Mesenchymal stem cell (in vitro differentiated cells and primary cell): ENCODE results near the gene PLK4.

Source experiments
- DNase-seq: peaks from one replicate; pipeline ENCODE4 v3.0.0-alpha.2; 2013
- H2AFZ ChIP-seq: one replicate; pipeline ENCODE4 v1.6.1; 2013; ENCODE audit warnings: low read depth, mild to moderate bottlenecking, control low read depth, inconsistent platforms, low read length, moderate library complexity
- H2AK5ac ChIP-seq: 2 replicates; pipeline ENCODE4 v1.6.1; 2013; ENCODE audit warnings: low read length, moderate library complexity, mild to moderate bottlenecking, inconsistent platforms; ENCODE audit not compliant: severe bottlenecking
- H2BK120ac ChIP-seq: one replicate; pipeline ENCODE4 v1.6.1; 2013; ENCODE audit warnings: low read depth, mild to moderate bottlenecking, inconsistent platforms, low read length, moderate library complexity
- H2BK12ac ChIP-seq, 2 experiments: one replicate each; pipeline ENCODE4 v1.6.1; 2013; ENCODE audit warnings: inconsistent platforms in 2 of 2, low read length in 2 of 2, mild to moderate bottlenecking in 2 of 2, moderate library complexity in 2 of 2, control low read depth in 1 of 2
- H2BK15ac ChIP-seq: one replicate; pipeline ENCODE4 v1.6.1; 2013; ENCODE audit warnings: mild to moderate bottlenecking, low read depth, inconsistent platforms; ENCODE audit not compliant: poor library complexity, severe bottlenecking
- H2BK5ac ChIP-seq: 2 replicates; pipeline ENCODE4 v1.6.1; 2013; ENCODE audit warnings: low read depth, mild to moderate bottlenecking, low read length, control low read depth, inconsistent platforms; ENCODE audit not compliant: poor library complexity, severe bottlenecking
- H3K14ac ChIP-seq, 2 experiments: one replicate each; pipeline ENCODE4 v1.6.1; 2013; ENCODE audit warnings: inconsistent platforms in 2 of 2, low read length in 2 of 2, control low read depth in 1 of 2, mild to moderate bottlenecking in 1 of 2, moderate library complexity in 1 of 2
- H3K18ac ChIP-seq, 2 experiments: one replicate each; pipeline ENCODE4 v1.6.1; 2013; ENCODE audit warnings: inconsistent platforms in 2 of 2, low read length in 2 of 2, control low read depth in 1 of 2, low read depth in 1 of 2, mild to moderate bottlenecking in 1 of 2
- H3K23ac ChIP-seq, 2 experiments: one replicate each; pipeline ENCODE4 v1.6.1; 2013; ENCODE audit warnings: inconsistent platforms in 2 of 2, low read length in 2 of 2, mild to moderate bottlenecking in 2 of 2, moderate library complexity in 2 of 2, control low read depth in 1 of 2
- H3K27ac ChIP-seq: 2 replicates; pipeline ENCODE4 v1.5.1; 2013; ENCODE audit warnings: mild to moderate bottlenecking, moderate library complexity, low read length, control low read depth, inconsistent platforms; ENCODE audit not compliant: poor library complexity, severe bottlenecking
- H3K27me3 ChIP-seq, 2 experiments: 2 replicates each; pipeline versions ENCODE4 v1.6.1 to v1.7.0; 2013; ENCODE audit warnings: low read length in 2 of 2, mild to moderate bottlenecking in 2 of 2, moderate library complexity in 2 of 2, control low read depth in 1 of 2, inconsistent platforms in 1 of 2; ENCODE audit not compliant: control insufficient read depth in 1 of 2, insufficient read depth in 1 of 2
- H3K36me3 ChIP-seq, 2 experiments: 2 replicates each; pipeline versions ENCODE4 v1.6.1 to v1.7.0; 2013; ENCODE audit warnings: low read length in 2 of 2, control low read depth in 1 of 2, inconsistent platforms in 1 of 2, low read depth in 1 of 2, mild to moderate bottlenecking in 1 of 2; ENCODE audit not compliant: insufficient read depth in 2 of 2, control insufficient read depth in 1 of 2
- H3K4ac ChIP-seq, 2 experiments: one replicate each; pipeline ENCODE4 v1.6.1; 2013; ENCODE audit warnings: inconsistent platforms in 2 of 2, low read length in 2 of 2, mild to moderate bottlenecking in 2 of 2, moderate library complexity in 2 of 2, control low read depth in 1 of 2, low read depth in 1 of 2
- H3K4me1 ChIP-seq: 2 replicates; pipeline ENCODE4 v1.6.1; 2013; ENCODE audit warnings: low read depth, low read length, control low read depth; ENCODE audit not compliant: control insufficient read depth, insufficient read depth
- H3K4me2 ChIP-seq: 2 replicates; pipeline ENCODE4 v1.6.1; 2013; ENCODE audit warnings: low read length, mild to moderate bottlenecking, inconsistent platforms; ENCODE audit not compliant: poor library complexity, severe bottlenecking
- H3K4me3 ChIP-seq, 2 experiments: 2 replicates each; pipeline versions ENCODE4 v1.5.1 to v1.7.0; 2013; ENCODE audit warnings: low read length in 2 of 2, mild to moderate bottlenecking in 2 of 2, control low read depth in 1 of 2, low read depth in 1 of 2; ENCODE audit not compliant: insufficient read depth in 1 of 2
- H3K79me1 ChIP-seq: replicated peaks from 2 replicates; pipeline ENCODE4 v1.6.1; 2013; ENCODE audit warnings: mild to moderate bottlenecking, control low read depth, low read length, inconsistent platforms; ENCODE audit not compliant: poor library complexity, severe bottlenecking
- H3K9ac ChIP-seq: 2 replicates; pipeline ENCODE4 v1.7.0; 2013; ENCODE audit warnings: mild to moderate bottlenecking, low read length, moderate library complexity
- H3K9me3 ChIP-seq: 2 replicates; pipeline ENCODE4 v1.7.0; 2013; ENCODE audit warnings: mild to moderate bottlenecking, low read length; ENCODE audit not compliant: control insufficient read depth
- H4K8ac ChIP-seq: one replicate; pipeline ENCODE4 v1.6.1; 2013; ENCODE audit warnings: inconsistent platforms, mild to moderate bottlenecking, low read length, moderate library complexity
- H4K91ac ChIP-seq: one replicate; pipeline ENCODE4 v1.6.1; 2013; ENCODE audit warnings: mild to moderate bottlenecking, low read length, inconsistent platforms
- WGBS: methylation state at CpG from one replicate; pipeline ENCODE4 v1.1.7; 2013; ENCODE audit warnings: mixed read lengths; 5-methylcytosine and 5-hydroxymethylcytosine counted together

PLK4 gene

GRCh38 chr4:127868196-127868595 is 12.5 kb upstream of the PLK4 start:
- Histone ChIP-seq H3K79me1 (peaks cover 8% of the 10 kb centered on the region), H3K27ac (no peak overlapping the region), H3K18ac (no peak overlapping the region), H3K14ac (no peak overlapping the region), H3K36me3 (no peaks in the 10 kb centered on the region), H2AK5ac (no peak overlapping the region), H3K4me3 (no peak overlapping the region), H4K8ac (no peak overlapping the region), H2BK12ac (no peak overlapping the region), H3K9me3 (no peaks in the 10 kb centered on the region), H2BK120ac (no peak overlapping the region), H3K9ac (no peak overlapping the region), H3K4me2 (no peak overlapping the region), H2BK15ac (no peak overlapping the region), H3K23ac (no peak overlapping the region), H3K4me1 (no peaks in the 10 kb centered on the region), H4K91ac (no peak overlapping the region), H2BK5ac (no peak overlapping the region), H3K4ac (no peak overlapping the region), H2AFZ (no peak overlapping the region), H3K27me3 (no peaks in the 10 kb centered on the region)
- DNase-seq, result peak; percentile 73
- WGBS, result no CpG with 5 or more reads among the region's 2 CpGs

- H3K14ac ChIP-seq, result no peak overlapping the region
- no peaks in the 10 kb centered on the region for H3K27me3 ChIP-seq
- peaks cover 10% of the 10 kb centered on the region for H3K79me1 ChIP-seq
- no peak overlapping the region for H2BK5ac ChIP-seq
- H3K23ac ChIP-seq, result no peak overlapping the region
- no peak overlapping the region for H2BK12ac ChIP-seq
- H3K4ac ChIP-seq, result no peak overlapping the region
- no peak overlapping the region for H2AFZ ChIP-seq
- no peaks in the 10 kb centered on the region for H3K4me1 ChIP-seq
- no peak overlapping the region for H3K27ac ChIP-seq
- no peak overlapping the region for H3K4me3 ChIP-seq
- no peak overlapping the region for H2AK5ac ChIP-seq
- H3K36me3 ChIP-seq, result no peaks in the 10 kb centered on the region
- H4K8ac ChIP-seq, result no peak overlapping the region
- peak overlapping the region; percentile 34 for H3K9ac ChIP-seq
- no peaks in the 10 kb centered on the region for H3K9me3 ChIP-seq
- H2BK120ac ChIP-seq, result no peak overlapping the region
- DNase-seq, result no peak
- H4K91ac ChIP-seq, result no peak overlapping the region
- no peak overlapping the region for H2BK15ac ChIP-seq
- no peak overlapping the region for H3K4me2 ChIP-seq
- no peak overlapping the region for H3K18ac ChIP-seq
These were observed 10.4 kb upstream of the PLK4 start for GRCh38 chr4:127870281-127870680.

- no peak overlapping the region for H2BK5ac ChIP-seq
- H2AFZ ChIP-seq, result no peak overlapping the region
- H4K91ac ChIP-seq, result no peak overlapping the region
- H3K14ac ChIP-seq, result no peak overlapping the region
- no peak overlapping the region for H2AK5ac ChIP-seq
- no peak overlapping the region for H3K23ac ChIP-seq
- H2BK12ac ChIP-seq, result no peak overlapping the region
- H3K18ac ChIP-seq, result no peak overlapping the region
- H3K36me3 ChIP-seq, result peaks cover 0 to under 1% of the 10 kb centered on the region in 2 experiments
- peak overlapping the region in 1 of 2 experiments; percentile 48 for H3K4me3 ChIP-seq
- H3K9me3 ChIP-seq, result no peaks in the 10 kb centered on the region
- H2BK15ac ChIP-seq, result no peak overlapping the region
- H3K9ac ChIP-seq, result peak overlapping the region; percentile 34
- H3K4me1 ChIP-seq, result no peaks in the 10 kb centered on the region
- DNase-seq, result peak; percentile 89
- no peak overlapping the region for H3K27ac ChIP-seq
- 58% methylated on average over 3 of the region's 3 CpGs for WGBS
- H3K27me3 ChIP-seq, result no peaks in the 10 kb centered on the region
- H3K79me1 ChIP-seq, result peaks cover 10% of the 10 kb centered on the region
- H4K8ac ChIP-seq, result no peak overlapping the region
- no peak overlapping the region for H2BK120ac ChIP-seq
- no peak overlapping the region for H3K4me2 ChIP-seq
- no peak overlapping the region for H3K4ac ChIP-seq
These were observed 10.0 kb upstream of the PLK4 start for GRCh38 chr4:127870688-127871087.

GRCh38 chr4:127875791-127876190 is 4.9 kb upstream of the PLK4 start:
- Histone ChIP-seq H2BK5ac (no peak overlapping the region), H2BK12ac (no peak overlapping the region), H4K91ac (no peak overlapping the region), H2AFZ (no peak overlapping the region), H3K27ac (no peak overlapping the region), H3K4ac (no peak overlapping the region), H3K4me3 (no peak overlapping the region), H3K9ac (no peak overlapping the region), H2BK120ac (no peak overlapping the region), H3K36me3 (peaks cover 0 to 3% of the 10 kb centered on the region in 2 experiments), H3K79me1 (peaks cover 11% of the 10 kb centered on the region), H3K4me2 (no peak overlapping the region), H3K18ac (no peak overlapping the region), H2AK5ac (no peak overlapping the region), H3K14ac (no peak overlapping the region), H3K9me3 (no peaks in the 10 kb centered on the region), H3K4me1 (peaks cover 3% of the 10 kb centered on the region), H2BK15ac (no peak overlapping the region), H3K23ac (no peak overlapping the region), H4K8ac (no peak overlapping the region), H3K27me3 (no peaks in the 10 kb centered on the region)
- no peak for DNase-seq
